HG03575 (cell line): ENCODE data around the gene HLA-DPB1.

ENCODE experiments used
- ATAC-seq: cut with Tn5 transposase; IDR thresholded peaks from one replicate; pipeline ENCODE4 v1.9.1; 2021; ENCODE audit not compliant: unreplicated experiment, insufficient number of reproducible peaks, low FRiP score; ENCODE audit errors: extremely low read depth

The HLA-DPB1 gene

GRCh38 chr6:33069021-33069738 is 6.6 kb upstream of the HLA-DPB1 start:
- no peak for ATAC-seq

GRCh38 chr6:33070909-33071308 is 4.9 kb upstream of the HLA-DPB1 start:
- no peak for ATAC-seq

GRCh38 chr6:33071569-33071968 is 4.2 kb upstream of the HLA-DPB1 start:
- no peak for ATAC-seq

GRCh38 chr6:33072508-33073100 is 3.2 kb upstream of the HLA-DPB1 start:
- no peak for ATAC-seq

GRCh38 chr6:33073431-33073871 is 2.3 kb upstream of the HLA-DPB1 start, which contains the start of gene HLA-DPA1:
TSS of gene HLA-DPA1 (minus strand) at chr6:33073649.
- ATAC-seq = peak; percentile 41

- ATAC-seq = no peak
Observed at GRCh38 chr6:33075208-33075567, 602 bp upstream of the HLA-DPB1 start.

- ATAC-seq = no peak
Observed at GRCh38 chr6:33076406-33076934, 680 bp downstream of the HLA-DPB1 start.

GRCh38 chr6:33077908-33078307 is 2.1 kb downstream of the HLA-DPB1 start:
- ATAC-seq = no peak

GRCh38 chr6:33078442-33078841 is 2.7 kb downstream of the HLA-DPB1 start:
- no peak for ATAC-seq

- ATAC-seq = no peak
Observed at GRCh38 chr6:33078919-33079521, 3.2 kb downstream of the HLA-DPB1 start.

- ATAC-seq = no peak
Observed at GRCh38 chr6:33079580-33079979, 3.8 kb downstream of the HLA-DPB1 start.

- no peak for ATAC-seq
Observed at GRCh38 chr6:33080127-33081089, 4.6 kb downstream of the HLA-DPB1 start.

GRCh38 chr6:33081098-33081824 is 5.5 kb downstream of the HLA-DPB1 start:
- ATAC-seq = no peak

GRCh38 chr6:33082702-33083101 is 6.9 kb downstream of the HLA-DPB1 start:
- no peak for ATAC-seq

- no peak for ATAC-seq
Observed at GRCh38 chr6:33085627-33086026, 9.8 kb downstream of the HLA-DPB1 start.

- no peak for ATAC-seq
Observed at GRCh38 chr6:33088258-33088930, 12.6 kb downstream of the HLA-DPB1 start.

GRCh38 chr6:33088931-33089620 is 13.3 kb downstream of the HLA-DPB1 start:
- no peak for ATAC-seq
